Mononuclear cell (primary cell): ENCODE results near the gene GRIP1. TPM values are rescaled to one million over a fixed set of nuclear protein-coding genes. Genes with fewer than 3 reads are reported as not detected.
"Not testable (repeated sequence)": the region's sequence is repeated elsewhere in the genome, so short reads cannot be mapped to it uniquely, and the experiment has no call there.

Source experiments
- H3K27me3 ChIP-seq: 2 replicates; pipeline ENCODE4 v1.6.0; 2011; ENCODE audit warnings: low read length, control low read depth; ENCODE audit not compliant: insufficient read depth
- H3K4me1 ChIP-seq: 2 replicates; pipeline ENCODE4 v1.5.1; 2011; ENCODE audit warnings: mild to moderate bottlenecking, low read length, control low read depth; ENCODE audit not compliant: insufficient read depth
- H3K4me3 ChIP-seq: 2 replicates; pipeline ENCODE4 v1.5.1; 2011; ENCODE audit warnings: mild to moderate bottlenecking, low read length, moderate library complexity
- H3K9me3 ChIP-seq: 2 replicates; pipeline ENCODE4 v1.5.1; 2011; ENCODE audit warnings: low read depth, mild to moderate bottlenecking, control low read depth, low read length
- total RNA-seq: library from RNA; depleted of rRNA; stranded (reverse); fragments of >200 nt; gene quantifications from one replicate; pipeline ENCODE4 v1.2.3, GENCODE V29; 2012

The GRIP1 gene
- total RNA-seq, 1 donor: 0.94 TPM

DNA sequence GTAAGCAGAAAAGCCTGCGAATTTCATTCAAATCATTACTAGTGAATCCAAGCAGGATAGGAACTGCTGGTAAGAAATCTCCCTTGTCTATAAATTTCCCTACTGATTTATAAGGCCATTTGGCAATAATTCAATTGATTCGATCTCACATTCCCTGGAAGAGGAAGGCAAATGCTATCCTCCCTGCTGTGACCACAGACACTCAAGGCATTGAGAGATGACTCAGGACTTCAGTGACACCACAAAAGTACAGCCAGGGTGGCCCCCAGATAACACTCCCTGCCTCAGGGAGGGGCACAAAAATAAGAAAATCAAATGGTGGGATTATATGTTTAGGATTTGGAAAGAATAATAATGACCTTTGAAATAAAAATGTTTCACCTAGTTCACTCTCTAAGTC, 162.7 kb downstream of the GRIP1 start:
- H3K4me3 ChIP-seq: no peak overlapping the region
- no peaks in the 10 kb centered on the region for H3K27me3 ChIP-seq
- H3K9me3 ChIP-seq: no peaks in the 10 kb centered on the region
- no peaks in the 10 kb centered on the region for H3K4me1 ChIP-seq

DNA sequence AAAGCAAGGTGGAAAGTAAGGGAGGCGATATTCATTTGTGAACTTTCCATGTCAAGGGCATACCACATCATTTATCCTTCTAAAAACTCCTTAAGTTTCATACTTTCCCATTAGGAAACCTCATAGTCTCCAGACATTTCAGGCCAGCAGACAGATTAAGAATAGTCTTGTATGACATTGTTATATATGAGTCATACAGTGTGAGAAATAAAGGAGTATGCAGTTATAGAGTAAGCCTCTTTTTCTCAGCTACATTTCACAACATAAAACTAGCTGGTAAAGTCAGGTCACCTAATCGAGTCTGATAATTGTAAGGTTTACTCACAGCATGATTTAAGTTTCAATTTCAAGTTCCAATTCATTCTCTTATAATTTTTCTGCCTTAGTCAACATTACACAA, 164.3 kb downstream of the GRIP1 start:
- no peaks in the 10 kb centered on the region for H3K4me1 ChIP-seq
- H3K27me3 ChIP-seq: no peaks in the 10 kb centered on the region
- H3K4me3 ChIP-seq: no peak overlapping the region

DNA sequence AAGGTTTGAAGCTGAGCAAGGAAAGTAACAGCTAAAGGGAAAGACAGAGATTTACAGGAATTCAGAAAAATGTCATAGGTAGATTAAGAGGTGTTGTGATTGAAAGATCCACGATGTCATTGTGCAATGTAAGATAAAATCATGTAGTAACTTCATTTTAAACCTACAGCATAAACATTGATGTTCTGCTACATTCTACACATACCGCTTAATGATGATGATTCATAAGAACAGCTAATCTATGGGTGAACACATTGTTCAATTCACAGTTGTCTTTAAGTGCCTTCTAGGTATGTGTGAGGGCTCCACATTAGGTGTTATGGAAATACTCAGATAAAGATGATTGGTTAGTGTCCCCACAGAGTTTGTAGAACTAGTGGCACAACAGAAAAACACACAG, 170.9 kb downstream of the GRIP1 start:
- Histone ChIP-seq H3K27me3 (no peaks in the 10 kb centered on the region), H3K4me1 (no peaks in the 10 kb centered on the region), H3K4me3 (no peak overlapping the region), H3K9me3 (no peaks in the 10 kb centered on the region)

More for the DNA sequence above, 164.3 kb downstream of the GRIP1 start:
- H3K9me3 ChIP-seq: no peaks in the 10 kb centered on the region

DNA sequence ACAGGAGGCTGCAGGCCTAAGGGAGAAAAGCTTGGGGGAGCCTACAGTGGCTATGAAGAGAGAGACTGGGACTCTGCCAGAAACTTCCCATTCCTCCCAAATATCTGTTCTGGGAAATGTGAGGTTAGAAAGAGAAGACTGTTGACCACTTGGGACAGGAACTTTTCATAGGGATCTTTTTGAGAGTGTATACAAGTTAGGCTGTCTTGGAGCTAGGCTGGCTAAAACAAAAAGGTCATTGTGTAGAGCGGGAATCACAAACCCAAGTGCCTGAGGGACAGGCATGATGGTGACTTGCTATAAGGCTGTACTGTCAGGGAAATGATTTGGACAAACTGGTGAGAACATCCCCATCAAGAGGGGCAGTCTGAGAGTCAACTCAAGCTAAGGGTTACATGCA, 175.1 kb downstream of the GRIP1 start:
- Histone ChIP-seq H3K27me3 (no peaks in the 10 kb centered on the region), H3K4me3 (no peak overlapping the region), H3K4me1 (no peaks in the 10 kb centered on the region)

DNA sequence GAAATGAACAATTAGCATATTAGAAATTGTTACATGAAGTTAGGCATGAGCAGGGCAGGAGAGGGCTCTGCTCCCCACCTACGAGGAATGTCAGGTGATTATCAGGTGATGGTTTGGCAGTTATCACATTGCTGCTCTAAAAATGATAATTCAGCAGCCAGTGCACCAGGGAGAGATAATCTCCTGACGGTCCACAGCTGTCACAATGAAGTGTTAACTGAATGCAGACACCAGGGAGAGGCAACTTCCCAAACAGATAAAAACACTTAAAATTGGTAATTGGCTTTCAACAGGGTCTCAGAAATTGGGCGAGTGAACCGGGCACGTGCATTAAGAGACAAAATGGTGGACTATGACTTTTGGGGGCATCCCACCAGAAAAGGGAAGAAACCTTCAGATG, 176.0 kb downstream of the GRIP1 start:
- no peaks in the 10 kb centered on the region for H3K27me3 ChIP-seq
- H3K9me3 ChIP-seq: no peaks in the 10 kb centered on the region
- no peak overlapping the region for H3K4me3 ChIP-seq
- H3K4me1 ChIP-seq: no peaks in the 10 kb centered on the region

More for the DNA sequence above, 175.1 kb downstream of the GRIP1 start:
- no peaks in the 10 kb centered on the region for H3K9me3 ChIP-seq

DNA sequence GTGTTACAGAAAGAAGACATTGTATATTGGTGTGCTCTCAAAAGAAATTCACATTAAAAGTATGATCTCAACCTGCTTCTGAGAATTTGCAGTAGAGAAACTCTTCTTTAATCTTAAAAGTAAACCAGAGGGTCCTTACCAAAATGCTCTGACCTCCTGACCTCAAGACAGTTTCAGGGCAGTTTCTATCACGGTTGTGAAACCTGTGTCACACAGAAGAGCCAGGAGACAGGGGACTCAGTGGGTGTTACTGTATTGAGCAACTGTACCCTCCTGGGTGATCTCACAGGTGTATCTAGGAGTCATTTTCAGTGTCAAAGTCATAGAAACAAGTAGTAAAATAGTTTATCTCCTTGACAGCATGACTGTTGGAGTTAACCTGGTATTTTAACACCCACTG, 178.0 kb downstream of the GRIP1 start:
- Histone ChIP-seq H3K4me1 (no peaks in the 10 kb centered on the region), H3K27me3 (no peaks in the 10 kb centered on the region), H3K4me3 (no peak overlapping the region), H3K9me3 (no peaks in the 10 kb centered on the region)

DNA sequence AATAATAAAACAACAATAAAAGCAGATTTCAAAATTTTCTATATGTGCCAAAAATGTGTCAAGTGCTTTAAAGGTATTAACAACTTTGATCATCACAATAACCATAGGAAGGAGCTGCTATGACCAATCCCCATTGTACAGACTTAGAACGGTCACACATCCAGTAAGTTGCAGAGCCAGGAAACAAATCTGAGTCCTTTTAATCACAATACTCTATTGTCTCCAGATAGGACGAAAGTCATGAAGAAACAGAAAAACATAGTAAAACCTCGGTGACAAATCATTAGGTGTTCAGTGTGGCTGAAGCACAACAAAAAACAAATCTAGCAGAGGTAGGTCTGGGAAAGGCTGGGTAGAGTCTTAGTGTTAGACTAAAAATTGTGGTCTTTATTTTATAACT, 178.8 kb downstream of the GRIP1 start:
- Histone ChIP-seq H3K9me3 (no peaks in the 10 kb centered on the region), H3K4me3 (no peak overlapping the region), H3K4me1 (no peaks in the 10 kb centered on the region), H3K27me3 (no peaks in the 10 kb centered on the region)

DNA sequence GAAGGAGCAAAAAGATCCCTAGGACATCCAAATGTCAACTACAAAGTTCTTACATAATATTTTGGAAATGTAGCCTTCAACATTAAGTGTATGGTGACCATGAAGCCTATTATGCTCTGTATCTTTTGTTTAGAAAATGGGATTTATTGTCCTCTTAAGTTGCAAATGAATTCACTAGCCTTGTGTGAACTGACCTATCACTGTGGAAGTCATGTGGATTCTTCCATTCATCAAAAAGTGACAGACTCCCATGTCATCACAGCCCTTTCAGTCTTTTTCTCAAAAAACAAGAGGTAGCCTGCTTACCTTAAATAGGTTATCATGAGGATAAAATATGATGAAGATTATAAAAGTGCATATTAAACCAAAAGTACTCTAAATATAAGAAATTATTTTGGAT, 179.9 kb downstream of the GRIP1 start:
- H3K4me3 ChIP-seq: no peak overlapping the region
- H3K4me1 ChIP-seq: no peaks in the 10 kb centered on the region
- H3K27me3 ChIP-seq: no peaks in the 10 kb centered on the region
- H3K9me3 ChIP-seq: no peaks in the 10 kb centered on the region

DNA sequence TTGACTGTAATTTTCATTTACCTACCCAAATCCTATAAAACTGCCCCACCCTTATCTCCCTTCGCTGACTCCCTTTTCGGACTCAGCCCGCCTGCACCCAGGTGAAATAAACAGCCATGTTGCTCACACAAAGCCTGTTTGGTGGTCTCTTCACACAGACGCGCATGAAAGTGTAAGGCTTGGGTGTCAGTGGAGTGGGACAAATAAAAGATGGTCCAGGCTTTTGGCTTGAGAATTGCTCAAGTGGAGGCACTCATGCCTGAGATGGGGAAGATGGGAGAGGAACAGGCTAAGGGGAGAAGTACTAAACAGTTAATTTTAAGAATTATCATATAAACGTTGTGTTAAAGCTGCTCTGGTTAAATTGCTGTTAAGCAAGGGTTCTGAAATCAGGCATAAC, 180.8 kb downstream of the GRIP1 start:
- not testable (repeated sequence) for H3K4me3 ChIP-seq, H3K4me1 ChIP-seq, H3K27me3 ChIP-seq, H3K9me3 ChIP-seq

DNA sequence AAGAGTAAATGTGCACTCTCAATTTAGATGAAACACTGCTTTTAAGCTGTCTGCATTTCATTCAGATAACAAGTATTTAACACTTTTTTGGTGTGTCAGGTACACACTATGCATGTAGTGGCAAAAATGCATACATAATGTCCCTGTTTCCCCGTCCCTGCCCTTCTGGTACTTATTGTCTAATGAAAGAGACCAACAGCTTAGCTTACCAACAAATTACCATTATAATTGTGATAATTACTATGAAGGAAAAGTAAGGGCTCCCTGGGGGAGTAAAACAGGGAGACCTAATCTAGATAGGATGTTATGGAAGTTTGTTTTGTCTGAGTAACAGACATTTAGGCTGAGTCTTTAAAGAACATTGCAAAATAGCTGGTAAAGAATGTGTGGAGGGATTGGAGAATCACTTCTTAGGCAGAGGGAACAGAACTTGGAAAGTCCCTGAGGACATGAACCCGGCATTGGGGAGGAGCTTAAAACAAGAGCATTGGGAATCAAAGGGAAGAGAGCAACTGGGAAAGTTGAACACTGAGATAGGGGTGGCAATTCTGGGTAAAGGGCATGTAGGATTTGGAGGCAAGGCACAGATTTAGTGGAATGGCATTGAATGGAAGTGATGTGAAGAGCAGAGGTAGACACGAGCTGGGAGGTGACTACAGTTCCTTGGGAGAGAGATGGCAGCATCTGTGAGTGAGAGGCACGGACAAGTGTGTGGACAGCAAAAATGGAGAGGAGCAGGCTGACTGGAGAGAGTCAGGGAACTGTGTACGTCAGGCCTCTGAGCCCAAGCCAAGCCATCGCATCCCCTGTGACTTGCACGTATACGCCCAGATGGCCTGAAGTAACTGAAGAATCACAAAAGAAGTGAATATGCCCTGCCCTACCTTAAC, 181.6 kb downstream of the GRIP1 start:
- no peaks in the 10 kb centered on the region for H3K4me1 ChIP-seq
- no peak overlapping the region for H3K4me3 ChIP-seq
- no peaks in the 10 kb centered on the region for H3K9me3 ChIP-seq
- H3K27me3 ChIP-seq: no peaks in the 10 kb centered on the region

DNA sequence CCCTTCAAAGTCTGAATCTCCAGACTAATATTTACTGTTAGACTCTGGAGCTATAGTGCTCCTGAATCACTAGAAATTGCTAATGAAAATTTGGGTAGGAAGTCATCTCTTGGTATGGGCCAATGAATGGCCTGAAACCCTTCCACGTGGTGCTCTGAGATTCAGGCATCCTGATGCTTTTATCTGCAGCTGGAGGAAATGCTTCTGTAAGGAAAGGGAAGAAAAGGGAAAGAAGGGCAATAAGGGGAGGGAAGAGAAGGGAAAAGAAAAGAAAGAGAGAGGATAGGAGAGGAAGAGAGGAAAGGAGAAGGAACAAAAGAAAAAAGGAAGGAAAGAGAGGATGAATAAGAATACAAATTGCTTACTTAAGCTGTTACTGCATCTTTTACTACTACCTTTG, 182.3 kb downstream of the GRIP1 start:
- Histone ChIP-seq H3K27me3 (no peaks in the 10 kb centered on the region), H3K9me3 (no peaks in the 10 kb centered on the region), H3K4me3 (no peak overlapping the region), H3K4me1 (no peaks in the 10 kb centered on the region)

DNA sequence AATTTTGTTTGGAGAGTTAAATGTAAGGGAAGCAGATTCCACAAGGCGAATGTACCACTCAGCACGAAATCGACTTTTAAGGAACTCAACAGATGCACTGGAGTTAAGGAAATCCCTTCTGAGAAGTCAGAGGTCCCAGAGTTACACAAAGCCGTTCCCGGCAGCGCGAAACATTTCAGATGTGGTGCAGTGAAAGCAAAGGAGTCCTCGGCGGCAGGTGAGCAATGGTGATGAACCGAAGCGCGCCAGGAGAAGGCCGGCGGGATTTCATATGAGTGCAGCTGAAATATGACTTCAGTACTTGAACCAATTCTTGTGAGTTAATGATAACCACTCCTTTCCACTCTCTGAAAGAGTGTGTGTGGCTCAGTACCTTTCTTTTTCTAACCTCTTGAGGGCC, 183.2 kb downstream of the GRIP1 start:
- Histone ChIP-seq H3K4me3 (no peak overlapping the region), H3K27me3 (no peaks in the 10 kb centered on the region), H3K4me1 (no peaks in the 10 kb centered on the region), H3K9me3 (no peaks in the 10 kb centered on the region)

DNA sequence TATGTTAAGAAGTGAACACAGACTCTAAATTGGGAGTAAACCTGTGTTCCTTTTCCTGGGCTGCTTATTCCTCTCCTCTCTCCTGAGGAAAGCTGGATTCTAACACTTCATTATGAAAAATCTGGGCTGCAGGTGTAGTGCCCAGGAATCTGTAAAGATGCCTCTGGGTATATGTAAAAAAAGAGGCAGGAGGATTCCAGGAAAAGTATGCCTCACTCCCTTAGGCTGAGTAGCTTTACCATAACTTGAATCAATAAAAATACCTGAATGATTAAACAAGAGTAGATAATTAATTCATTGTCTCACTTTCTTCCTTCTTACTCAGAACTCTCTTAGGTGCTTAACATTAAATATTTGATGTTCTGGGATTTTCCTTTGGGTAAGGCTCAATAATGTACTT, 185.1 kb downstream of the GRIP1 start:
- H3K4me3 ChIP-seq: no peak overlapping the region
- H3K9me3 ChIP-seq: no peaks in the 10 kb centered on the region
- no peaks in the 10 kb centered on the region for H3K4me1 ChIP-seq
- H3K27me3 ChIP-seq: no peaks in the 10 kb centered on the region

DNA sequence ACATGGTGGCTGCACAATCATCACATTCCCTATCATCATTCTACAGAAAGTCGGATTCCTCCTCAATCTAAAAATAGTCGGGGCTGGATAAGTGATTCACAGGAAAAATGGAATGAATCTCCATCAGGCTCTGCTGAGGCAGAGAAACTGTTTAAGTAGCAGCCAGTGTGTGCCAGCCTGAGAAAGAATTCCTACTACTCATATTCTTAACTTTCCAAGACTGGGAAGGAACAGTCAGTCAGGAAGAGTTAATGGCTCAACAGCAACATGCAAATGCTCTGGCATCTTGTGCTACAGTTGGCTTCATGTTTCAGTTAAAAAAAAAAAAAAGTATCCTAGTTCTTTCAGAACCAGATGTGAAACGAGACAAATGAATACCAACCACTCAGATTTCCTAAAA, 187.0 kb downstream of the GRIP1 start:
- Histone ChIP-seq H3K27me3 (no peaks in the 10 kb centered on the region), H3K4me3 (no peak overlapping the region), H3K4me1 (no peaks in the 10 kb centered on the region), H3K9me3 (no peaks in the 10 kb centered on the region)

DNA sequence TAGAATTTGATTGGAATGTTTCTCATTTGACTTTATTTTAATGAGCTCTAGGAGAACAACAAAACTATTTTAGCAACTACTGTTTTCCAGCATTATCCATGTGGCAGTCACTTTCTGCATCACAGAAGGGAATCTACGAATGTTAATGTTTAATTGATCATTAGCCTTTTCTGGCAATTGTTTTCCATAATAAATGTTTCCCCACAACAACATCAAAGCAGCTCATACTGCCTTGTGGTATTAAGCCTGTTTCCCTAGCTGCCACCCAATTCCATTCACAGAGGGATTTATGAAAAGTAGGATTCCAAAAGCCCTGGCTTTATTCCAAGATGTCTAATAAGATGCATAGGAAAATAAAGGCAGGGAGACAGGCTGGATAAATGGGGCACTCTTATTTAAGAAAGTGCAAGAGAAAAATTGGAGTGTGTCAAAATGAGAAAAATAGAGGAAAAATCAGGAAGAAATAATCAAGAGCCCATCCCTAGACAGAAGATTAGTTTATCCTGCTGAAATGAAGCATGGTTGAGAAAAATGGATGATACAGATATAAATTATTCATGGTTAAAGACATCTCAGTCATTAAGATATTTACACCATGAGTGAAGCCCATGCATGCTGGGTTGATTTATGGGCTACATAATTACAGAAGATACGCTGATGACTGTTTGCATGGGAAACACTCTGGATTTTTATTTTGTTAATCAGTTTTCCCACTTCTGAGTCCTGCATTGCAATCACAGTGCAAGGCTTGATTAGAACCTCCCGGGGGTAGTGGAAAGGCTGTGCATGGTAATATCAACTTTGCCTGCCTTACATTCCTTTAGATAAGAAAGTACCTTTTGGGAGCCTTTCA, 196.3 kb downstream of the GRIP1 start:
- Histone ChIP-seq H3K27me3 (no peaks in the 10 kb centered on the region), H3K9me3 (no peaks in the 10 kb centered on the region), H3K4me1 (no peaks in the 10 kb centered on the region), H3K4me3 (no peak overlapping the region)
